Measurements from ENCODE around the gene ZNF184.
A peak's percentile ranks its signal among the peaks of the same experiment; 100 is the strongest.
"Not testable (repeated sequence)": the region's sequence is repeated elsewhere in the genome, so short reads cannot be mapped to it uniquely, and the experiment has no call there.

Gene ZNF184

GRCh38 chr6:27478706-27479318 is 5.9 kb upstream of the ZNF184 start:
- peak; percentile 87 for DNase-seq

- DNase-seq: no peak
These were observed 5.3 kb upstream of the ZNF184 start for GRCh38 chr6:27478141-27478705.

- no peak for DNase-seq
These were observed 4.6 kb upstream of the ZNF184 start for GRCh38 chr6:27477318-27478013.

- DNase-seq: no peak
These were observed 3.2 kb upstream of the ZNF184 start for GRCh38 chr6:27476090-27476489.

- DNase-seq: no peak
These were observed 1.8 kb upstream of the ZNF184 start for GRCh38 chr6:27474672-27475071.

- DNase-seq: no peak
These were observed 1.2 kb upstream of the ZNF184 start for GRCh38 chr6:27474172-27474465.

GRCh38 chr6:27472182-27472616 is 706 bp downstream of the ZNF184 start:
- peak; percentile 75 for DNase-seq

- no peak for DNase-seq
These were observed 1.4 kb downstream of the ZNF184 start for GRCh38 chr6:27471365-27472115.

GRCh38 chr6:27470023-27470422 is 2.9 kb downstream of the ZNF184 start:
- DNase-seq: no peak

- DNase-seq: no peak
These were observed 4.6 kb downstream of the ZNF184 start for GRCh38 chr6:27468334-27468733.

- no peak for DNase-seq
These were observed 20.4 kb downstream of the ZNF184 start for GRCh38 chr6:27452496-27452897.

GRCh38 chr6:27451660-27452390 is 21.1 kb downstream of the ZNF184 start:
- no peak for DNase-seq

- DNase-seq: no peak
These were observed 24.4 kb downstream of the ZNF184 start for GRCh38 chr6:27448456-27448855.

- no peak for DNase-seq
These were observed 30.0 kb downstream of the ZNF184 start for GRCh38 chr6:27442932-27443331.

- DNase-seq: no peak
These were observed 31.9 kb downstream of the ZNF184 start for GRCh38 chr6:27441001-27441400.

GRCh38 chr6:27439371-27439770 is 33.5 kb downstream of the ZNF184 start:
- DNase-seq: no peak

GRCh38 chr6:27433714-27434113 is 39.2 kb downstream of the ZNF184 start:
- no peak for DNase-seq

GRCh38 chr6:27428966-27429365 is 43.9 kb downstream of the ZNF184 start:
- DNase-seq: no peak

GRCh38 chr6:27428502-27428901 is 44.4 kb downstream of the ZNF184 start:
- no peak for DNase-seq

- no peak for DNase-seq
These were observed 46.8 kb downstream of the ZNF184 start for GRCh38 chr6:27426045-27426620.

- not testable (repeated sequence) for DNase-seq
These were observed 48.1 kb downstream of the ZNF184 start for GRCh38 chr6:27424851-27425250.

GRCh38 chr6:27422651-27423332 is 50.1 kb downstream of the ZNF184 start:
- DNase-seq: no peak
